Vein endothelial cell (primary cell): ENCODE measurements around the gene RWDD1. TPM values are rescaled to one million over a fixed set of nuclear protein-coding genes. Genes with fewer than 3 reads are reported as not detected.

Source experiments
- total RNA-seq: library from RNA; depleted of rRNA; stranded (reverse); fragments of >200 nt; gene quantifications from 2 replicates; pipeline ENCODE4 v1.2.3, GENCODE V29; 2012

RWDD1 gene, protein sequence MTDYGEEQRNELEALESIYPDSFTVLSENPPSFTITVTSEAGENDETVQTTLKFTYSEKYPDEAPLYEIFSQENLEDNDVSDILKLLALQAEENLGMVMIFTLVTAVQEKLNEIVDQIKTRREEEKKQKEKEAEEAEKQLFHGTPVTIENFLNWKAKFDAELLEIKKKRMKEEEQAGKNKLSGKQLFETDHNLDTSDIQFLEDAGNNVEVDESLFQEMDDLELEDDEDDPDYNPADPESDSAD
- 27.8 and 40.6 TPM in 2 replicates for total RNA-seq

DNA sequence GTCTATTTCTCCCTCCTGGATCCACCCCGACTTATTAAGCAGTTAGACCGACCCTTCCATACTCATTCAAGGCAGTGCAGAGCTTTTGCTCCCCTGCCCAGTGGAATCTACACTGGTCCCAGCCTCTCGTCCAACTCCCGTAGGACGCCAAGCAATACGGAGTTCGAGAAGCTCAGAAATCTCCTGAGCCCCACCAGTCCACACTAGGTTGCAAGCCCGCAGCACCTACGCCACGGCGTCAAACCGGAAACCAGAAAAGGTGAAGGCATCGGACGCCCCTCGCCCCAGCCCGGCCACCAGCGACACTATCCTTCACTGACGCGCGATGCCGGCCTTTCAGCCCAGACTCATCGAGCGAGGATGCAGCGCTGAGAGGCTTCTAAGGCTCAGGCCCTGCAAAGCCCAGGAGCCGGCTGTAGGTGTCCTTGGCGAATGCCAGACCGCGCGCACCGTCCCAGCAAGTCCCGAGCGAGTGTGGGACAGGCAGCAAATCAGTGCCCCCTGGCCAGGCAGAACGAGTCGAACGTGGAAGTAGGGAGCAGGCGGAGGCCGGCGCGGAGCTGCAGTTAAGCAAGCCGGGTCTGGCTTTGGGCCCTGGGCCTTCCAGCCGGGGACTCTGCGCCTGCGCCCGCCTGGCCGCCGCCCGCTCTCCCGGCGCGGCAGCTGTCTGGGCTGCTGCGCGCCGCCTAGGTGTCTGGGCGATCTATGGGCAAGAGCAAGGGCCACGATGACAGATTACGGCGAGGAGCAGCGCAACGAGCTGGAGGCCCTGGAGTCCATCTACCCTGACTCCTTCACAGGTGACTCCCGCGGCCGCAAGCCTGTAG, at the start of gene RWDD1:
RWDD1 (plus strand) TSS at position 649 of the 827 bp plus-strand sequence; CDS start at position 728, 79 bp downstream.

DNA sequence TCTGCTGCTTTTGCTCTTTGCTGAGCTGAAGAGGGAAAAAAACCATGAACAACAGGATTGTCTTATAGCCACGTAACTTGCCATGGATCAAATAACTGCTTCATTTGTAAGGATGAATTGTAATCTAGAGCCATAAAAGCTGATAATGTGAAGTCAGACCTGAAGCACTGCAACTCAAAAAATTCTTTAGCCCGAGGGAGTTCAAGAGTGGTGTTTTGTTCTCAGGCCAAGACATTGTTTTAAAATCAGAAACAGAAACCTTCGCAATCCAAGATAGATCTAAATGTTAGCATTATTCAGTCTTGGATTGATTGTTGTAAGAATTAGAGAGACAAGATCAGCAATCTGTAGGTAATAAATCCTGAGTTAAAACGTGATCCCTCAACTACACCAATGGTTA, 25.7 kb upstream of the RWDD1 start, which contains the start of gene TRAPPC3L:
TRAPPC3L (minus strand) TSS at position 34 of the 400 bp plus-strand sequence. CDS start 170 bp downstream, outside the sequence.

DNA sequence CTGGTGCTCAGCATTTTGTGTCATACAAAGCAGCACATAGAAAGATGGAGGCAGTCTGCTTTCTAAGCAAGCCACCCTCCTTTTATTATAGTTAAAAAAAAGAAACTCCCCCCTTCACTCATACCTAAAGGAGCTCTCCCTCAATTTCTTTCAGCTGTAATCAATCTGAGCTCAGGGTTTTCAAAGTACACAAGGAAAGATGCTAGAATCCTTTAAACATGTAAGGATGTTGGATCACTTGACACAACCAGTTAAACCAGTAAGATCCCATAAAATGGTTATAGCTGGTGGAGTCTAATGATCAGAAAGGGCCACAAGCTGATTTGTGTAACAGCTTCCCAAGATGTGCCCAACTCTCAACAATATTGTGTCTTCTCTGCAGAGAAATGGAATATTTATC, 17.9 kb upstream of the RWDD1 start, which contains the start of gene CALHM4:
CALHM4 (plus strand) TSS at position 301 of the 400 bp plus-strand sequence; CDS start at position 344, 43 bp downstream.

DNA sequence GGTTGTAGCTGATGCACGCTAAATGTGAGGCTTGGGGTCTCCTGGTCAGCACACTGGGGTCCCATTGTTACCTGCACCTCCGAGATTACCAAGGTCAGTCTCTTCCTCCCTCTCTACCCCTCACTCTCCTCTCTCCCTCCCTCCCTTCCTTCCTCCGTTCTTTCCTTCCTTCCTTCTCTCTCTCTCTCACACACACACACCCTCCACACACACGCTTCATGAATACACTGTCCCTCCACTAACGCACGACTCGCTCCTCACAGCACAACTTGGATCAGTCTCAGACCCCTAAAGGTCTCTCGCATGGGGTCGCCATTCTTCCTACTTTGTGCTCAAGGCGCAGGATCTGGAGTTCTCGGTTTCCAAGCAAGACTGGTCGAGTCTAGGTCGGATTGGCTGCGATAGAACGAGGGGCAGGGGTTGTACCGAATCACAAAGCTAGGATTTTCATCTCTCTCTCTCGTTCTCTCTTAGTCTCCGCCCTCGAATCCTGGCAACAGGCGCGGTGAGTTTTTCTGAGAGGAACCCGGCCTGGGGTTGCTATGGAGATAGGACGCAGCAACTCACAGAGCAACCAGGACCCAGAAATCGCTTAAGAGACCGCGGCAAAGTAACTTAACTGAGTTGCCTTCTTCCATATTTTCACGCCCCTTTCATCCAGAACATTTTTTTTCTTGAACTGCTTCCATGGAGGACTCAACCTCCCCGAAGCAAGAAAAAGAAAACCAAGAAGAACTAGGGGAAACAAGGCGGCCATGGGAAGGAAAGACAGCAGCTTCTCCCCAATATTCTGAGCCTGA, 44.8 kb downstream of the RWDD1 start, which contains the start of gene RSPH4A:
RSPH4A (plus strand) TSS at position 543 of the 800 bp plus-strand sequence; CDS start at position 688, 145 bp downstream.

Other genes with a start within 250 kb of the RWDD1 start
- gene DSE, start 200.6 kb upstream of the RWDD1 start, total RNA-seq, result 20.3 and 24.3 TPM in 2 replicates
- 0.33 and 0.48 TPM in 2 replicates for gene CALHM6, start 110.1 kb upstream of the RWDD1 start, total RNA-seq
- gene CALHM5, start 59.9 kb upstream of the RWDD1 start, total RNA-seq, result 7.2 and 7.8 TPM in 2 replicates
- 0.33 TPM in 1 of 2 replicates, not detected in the other for gene TRAPPC3L, start 25.8 kb upstream of the RWDD1 start, total RNA-seq
- gene CALHM4, start 17.8 kb upstream of the RWDD1 start, total RNA-seq, result 0.33 and 0.38 TPM in 2 replicates
- gene RSPH4A, start 45.0 kb downstream of the RWDD1 start, total RNA-seq, result 0.19 and 0.33 TPM in 2 replicates
- gene ZUP1, start 97.3 kb downstream of the RWDD1 start, total RNA-seq, result 12.4 and 15.7 TPM in 2 replicates
- gene KPNA5, start 109.7 kb downstream of the RWDD1 start, total RNA-seq, result 7.5 and 10.7 TPM in 2 replicates
- gene FAM162B, start 194.2 kb downstream of the RWDD1 start, total RNA-seq, result 0.33 TPM in 1 of 2 replicates, not detected in the other